Peyer's patch (tissue), 4 donors: ENCODE measurements around the gene STK32B.

ENCODE experiments used
- POLR2A ChIP-seq, 2 donors: fragments of 450-650 bp; IDR thresholded peaks; one replicate each; pipeline ENCODE4 v1.5.1; 2017; ENCODE audit warnings: antibody characterized with exemption in 2 of 2, mild to moderate bottlenecking in 2 of 2, moderate library complexity in 2 of 2
- TF ChIP-seq, protein P1 (sequence below), 6 experiments: fragments of 450-650 bp in 4 of 6; fragments of 200-600 bp in 2 of 6; sonication (generic) in 1 of 6; IDR thresholded peaks; one replicate each; pipeline ENCODE4 v1.5.1; 2017 to 2019; ENCODE audit warnings: antibody characterized with exemption in 6 of 6, mild to moderate bottlenecking in 3 of 6, moderate library complexity in 1 of 6

- TF ChIP-seq, protein P1, sequence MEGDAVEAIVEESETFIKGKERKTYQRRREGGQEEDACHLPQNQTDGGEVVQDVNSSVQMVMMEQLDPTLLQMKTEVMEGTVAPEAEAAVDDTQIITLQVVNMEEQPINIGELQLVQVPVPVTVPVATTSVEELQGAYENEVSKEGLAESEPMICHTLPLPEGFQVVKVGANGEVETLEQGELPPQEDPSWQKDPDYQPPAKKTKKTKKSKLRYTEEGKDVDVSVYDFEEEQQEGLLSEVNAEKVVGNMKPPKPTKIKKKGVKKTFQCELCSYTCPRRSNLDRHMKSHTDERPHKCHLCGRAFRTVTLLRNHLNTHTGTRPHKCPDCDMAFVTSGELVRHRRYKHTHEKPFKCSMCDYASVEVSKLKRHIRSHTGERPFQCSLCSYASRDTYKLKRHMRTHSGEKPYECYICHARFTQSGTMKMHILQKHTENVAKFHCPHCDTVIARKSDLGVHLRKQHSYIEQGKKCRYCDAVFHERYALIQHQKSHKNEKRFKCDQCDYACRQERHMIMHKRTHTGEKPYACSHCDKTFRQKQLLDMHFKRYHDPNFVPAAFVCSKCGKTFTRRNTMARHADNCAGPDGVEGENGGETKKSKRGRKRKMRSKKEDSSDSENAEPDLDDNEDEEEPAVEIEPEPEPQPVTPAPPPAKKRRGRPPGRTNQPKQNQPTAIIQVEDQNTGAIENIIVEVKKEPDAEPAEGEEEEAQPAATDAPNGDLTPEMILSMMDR (IDR thresholded peaks at IDR 0.05): no peak
- no peak for TF ChIP-seq POLR2A (IDR thresholded peaks at IDR 0.05)
Observed at GRCh38 chr4:5330339-5330989, 279.2 kb downstream of the STK32B start.
